Stimulated activated CD8-positive, alpha-beta memory T cell treated with anti-CD3 and anti-CD28 coated beads, Interleukin-2, amount 100 ng/mL, for 48 hours (primary cell): ENCODE results near the gene HSD11B2.

Experiments used
- DNase-seq, 2 donors: peaks; one replicate each; pipeline ENCODE4 v3.0.0-alpha.2; 2020; ENCODE audit warnings: low read depth in 2 of 2

Gene HSD11B2

GRCh38 chr16:67477960-67478554 lies 47.1 kb downstream of the HSD11B2 start:
- DNase-seq = no peak

GRCh38 chr16:67480833-67481560 lies 50.1 kb downstream of the HSD11B2 start, which contains the start of gene ATP6V0D1:
Gene ATP6V0D1 (minus strand): TSS chr16:67481157. CDS start chr16:67481086, 71 bp downstream.
- DNase-seq = peak; percentile 98 to 99

GRCh38 chr16:67481561-67482232 lies 50.8 kb downstream of the HSD11B2 start:
- peak; percentile 24 to 28 for DNase-seq

GRCh38 chr16:67482233-67482924 lies 51.5 kb downstream of the HSD11B2 start:
- DNase-seq = no peak

- no peak for DNase-seq
Observed at GRCh38 chr16:67483150-67483549, 52.2 kb downstream of the HSD11B2 start, which contains the start of gene AGRP. Gene AGRP (minus strand): TSS chr16:67483547. CDS start chr16:67483398, 149 bp downstream.

- no peak for DNase-seq
Observed at GRCh38 chr16:67483731-67484525, 53.0 kb downstream of the HSD11B2 start.

GRCh38 chr16:67486805-67487204 lies 55.9 kb downstream of the HSD11B2 start:
- no peak for DNase-seq
